ENCODE data around the gene AKAP13.

AKAP13 gene

DNA sequence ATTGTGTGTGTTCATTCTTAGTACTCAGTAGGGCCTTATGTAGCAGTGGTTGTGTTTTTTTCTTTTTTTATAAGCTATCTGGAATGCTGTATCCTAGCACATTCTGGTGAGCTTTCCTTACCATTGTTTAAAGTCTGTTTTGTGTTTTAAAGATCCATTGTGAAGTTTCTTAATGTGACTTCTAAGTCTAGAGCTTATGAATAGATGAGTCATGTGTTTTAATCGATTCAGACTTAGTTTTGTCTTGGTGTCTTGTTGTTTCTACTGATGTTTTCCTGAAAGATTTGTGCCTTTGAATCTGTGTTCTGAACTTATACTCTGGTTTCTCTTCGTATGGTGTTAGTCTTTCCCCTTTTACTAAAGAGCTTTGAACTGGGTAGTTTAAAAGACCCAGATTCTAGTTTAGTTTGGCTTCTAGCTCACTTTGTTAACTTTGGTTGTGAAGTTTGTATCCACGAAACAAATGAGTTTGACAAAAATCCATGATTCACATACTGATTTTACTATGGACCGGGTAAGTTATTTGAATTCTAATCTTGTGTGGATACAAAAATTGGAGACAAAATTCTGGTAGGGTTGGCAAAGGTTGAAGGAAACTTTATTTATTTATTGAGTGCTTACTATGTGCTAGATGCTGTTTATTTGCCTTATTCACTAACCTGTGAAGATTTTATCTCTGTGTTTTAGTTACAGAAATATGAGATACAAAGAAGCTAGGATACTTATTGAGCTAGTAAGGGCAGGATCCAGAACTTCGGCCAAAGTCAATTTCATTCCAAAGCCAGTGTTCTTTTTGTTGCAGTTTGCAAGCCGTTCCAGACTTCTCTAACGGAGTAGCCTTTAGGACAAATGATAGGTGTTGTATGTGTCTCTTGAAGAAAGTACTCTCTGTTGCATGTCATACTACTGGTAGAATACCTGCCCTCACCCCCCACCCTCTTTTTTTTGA, 24.8 kb downstream of the AKAP13 start:
- Histone ChIP-seq H3K36me3 (replicated peaks in 1 of 2; ENCODE audit: control insufficient read depth in 2 of 2, insufficient read depth in 2 of 2, low read length in 2 of 2) (no peaks in the 10 kb centered on the region), H2AK5ac (ENCODE audit: low read depth, low read length) (no peak overlapping the region), H2BK5ac (ENCODE audit: low read length) (no peak overlapping the region), H3K27ac (replicated peaks; ENCODE audit: low read length) (no peak overlapping the region), H2BK15ac (ENCODE audit: low read length) (no peak overlapping the region), H3K79me1 (ENCODE audit: low read depth, low read length) (peaks cover 3% of the 10 kb centered on the region), H2BK12ac (ENCODE audit: low read length) (no peak overlapping the region), H2BK120ac (ENCODE audit: low read depth, low read length) (no peak overlapping the region), H3K4ac (ENCODE audit: low read length) (no peak overlapping the region), H3K9me3 (replicated peaks in 1 of 2; ENCODE audit: control insufficient read depth in 2 of 2, insufficient read depth in 1 of 2, low read depth in 1 of 2, low read length in 2 of 2) (peaks cover 0 to 7% of the 10 kb centered on the region in 2 donors), H2AFZ (ENCODE audit: low read length) (no peak overlapping the region), H3K4me3 (ENCODE audit: low read length in 2 of 2) (no peak overlapping the region), H3K9ac (ENCODE audit: low read depth, low read length, poor library complexity) (no peak overlapping the region), H4K91ac (ENCODE audit: low read depth, low read length, poor library complexity) (no peak overlapping the region), H3K18ac (ENCODE audit: low read length) (no peak overlapping the region), H3K4me2 (ENCODE audit: insufficient read depth, low read length, poor library complexity, severe bottlenecking) (no peak overlapping the region), H3K27me3 (ENCODE audit: control insufficient read depth in 3 of 3, insufficient read depth in 3 of 3, low read depth in 1 of 3, low read length in 3 of 3) (no peaks in the 10 kb centered on the region), H3K23ac (ENCODE audit: low read depth, low read length, poor library complexity) (no peak overlapping the region), H4K8ac (ENCODE audit: low read depth, low read length) (no peak overlapping the region), H3K4me1 (ENCODE audit: control insufficient read depth in 2 of 2, insufficient read depth in 1 of 2, low read depth in 1 of 2, low read length in 2 of 2) (peaks cover 10 to 20% of the 10 kb centered on the region in 2 donors), H3K14ac (ENCODE audit: low read length) (no peak overlapping the region)
- DNase-seq (ENCODE audit: low spot score) = peak; percentile 27
- WGBS, 2 donors (ENCODE audit: extremely low coverage in 2 of 2, insufficient read length in 2 of 2, insufficient replicate concordance in 1 of 2) = no CpG with 5 or more reads among the region's 7 CpGs

- H4K91ac ChIP-seq (ENCODE audit: low read depth, low read length, poor library complexity) = no peak overlapping the region
- H4K8ac ChIP-seq (ENCODE audit: low read depth, low read length) = no peak overlapping the region
- peaks cover 10 to 19% of the 10 kb centered on the region in 2 donors for H3K4me1 ChIP-seq (ENCODE audit: control insufficient read depth in 2 of 2, insufficient read depth in 1 of 2, low read depth in 1 of 2, low read length in 2 of 2)
- no peak for DNase-seq (ENCODE audit: low spot score)
- H3K27ac ChIP-seq (replicated peaks; ENCODE audit: low read length) = no peak overlapping the region
- no peak overlapping the region for H3K4me3 ChIP-seq (ENCODE audit: low read length in 2 of 2)
- H2BK15ac ChIP-seq (ENCODE audit: low read length) = no peak overlapping the region
- no peak overlapping the region for H3K9ac ChIP-seq (ENCODE audit: low read depth, low read length, poor library complexity)
- H3K9me3 ChIP-seq (replicated peaks in 1 of 2; ENCODE audit: control insufficient read depth in 2 of 2, insufficient read depth in 1 of 2, low read depth in 1 of 2, low read length in 2 of 2) = peaks cover 0 to 7% of the 10 kb centered on the region in 2 donors
- no peak overlapping the region for H2AK5ac ChIP-seq (ENCODE audit: low read depth, low read length)
- WGBS, 2 donors (ENCODE audit: extremely low coverage in 2 of 2, insufficient read length in 2 of 2, insufficient replicate concordance in 1 of 2) = no CpG with 5 or more reads among the region's 4 CpGs
- no peaks in the 10 kb centered on the region for H3K27me3 ChIP-seq (ENCODE audit: control insufficient read depth in 3 of 3, insufficient read depth in 3 of 3, low read depth in 1 of 3, low read length in 3 of 3)
- H3K4ac ChIP-seq (ENCODE audit: low read length) = no peak overlapping the region
- H2BK12ac ChIP-seq (ENCODE audit: low read length) = no peak overlapping the region
- no peak overlapping the region for H3K4me2 ChIP-seq (ENCODE audit: insufficient read depth, low read length, poor library complexity, severe bottlenecking)
- no peak overlapping the region for H2BK120ac ChIP-seq (ENCODE audit: low read depth, low read length)
- no peak overlapping the region for H3K14ac ChIP-seq (ENCODE audit: low read length)
- H3K79me1 ChIP-seq (ENCODE audit: low read depth, low read length) = peaks cover 3% of the 10 kb centered on the region
- H3K36me3 ChIP-seq (replicated peaks in 1 of 2; ENCODE audit: control insufficient read depth in 2 of 2, insufficient read depth in 2 of 2, low read length in 2 of 2) = no peaks in the 10 kb centered on the region
- no peak overlapping the region for H3K18ac ChIP-seq (ENCODE audit: low read length)
- no peak overlapping the region for H3K23ac ChIP-seq (ENCODE audit: low read depth, low read length, poor library complexity)
- H2BK5ac ChIP-seq (ENCODE audit: low read length) = no peak overlapping the region
- no peak overlapping the region for H2AFZ ChIP-seq (ENCODE audit: low read length)
These were observed 26.5 kb downstream of the AKAP13 start for GRCh38 chr15:85406916-85407315.

DNA sequence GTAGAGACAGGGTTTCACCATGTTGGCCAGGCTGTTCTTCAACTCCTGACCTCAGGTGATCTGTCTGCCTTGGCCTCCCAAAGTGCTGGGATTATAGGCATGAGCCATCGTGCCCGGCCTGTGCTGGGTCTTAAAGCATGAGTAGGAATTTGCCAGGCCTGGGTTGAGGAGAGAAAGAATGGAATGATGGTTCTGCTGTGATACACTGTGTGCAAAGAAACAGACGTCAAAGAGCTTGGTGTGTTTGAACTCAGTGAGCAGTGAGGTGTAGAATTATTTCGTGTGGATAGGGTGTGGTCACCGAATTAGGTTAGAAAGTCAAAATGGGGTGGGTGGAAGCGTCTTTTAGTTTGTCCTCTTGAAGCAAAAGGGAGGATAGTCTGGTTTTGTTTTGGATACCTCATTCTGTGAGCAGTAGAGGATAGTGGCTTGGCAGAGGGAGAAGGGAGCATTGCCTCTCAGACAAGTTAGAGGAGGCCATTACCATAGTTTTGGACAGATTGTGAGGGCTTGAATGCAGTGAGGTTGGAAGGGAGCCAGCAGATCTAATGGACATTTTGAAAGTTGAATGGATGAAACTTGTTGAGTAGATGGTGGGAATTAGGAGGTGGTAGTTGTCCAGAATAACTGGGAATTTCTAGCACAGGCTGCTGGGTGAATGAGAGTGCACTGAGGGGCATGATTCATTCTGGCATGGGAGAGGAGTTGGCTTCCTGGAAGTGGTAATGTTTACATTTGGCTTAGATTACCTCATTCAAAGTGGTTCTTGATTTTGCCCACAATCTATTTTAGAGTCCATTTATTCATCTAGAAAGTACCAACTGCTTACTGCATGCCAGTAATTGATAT, 27.2 kb downstream of the AKAP13 start:
- peaks cover 10 to 17% of the 10 kb centered on the region in 2 donors for H3K4me1 ChIP-seq (ENCODE audit: control insufficient read depth in 2 of 2, insufficient read depth in 1 of 2, low read depth in 1 of 2, low read length in 2 of 2)
- DNase-seq (ENCODE audit: low spot score) = no peak
- no peak overlapping the region for H3K27ac ChIP-seq (replicated peaks; ENCODE audit: low read length)

More for the DNA sequence above, 27.2 kb downstream of the AKAP13 start:
- Histone ChIP-seq H3K36me3 (replicated peaks in 1 of 2; ENCODE audit: control insufficient read depth in 2 of 2, insufficient read depth in 2 of 2, low read length in 2 of 2) (no peaks in the 10 kb centered on the region), H4K8ac (ENCODE audit: low read depth, low read length) (no peak overlapping the region), H2BK15ac (ENCODE audit: low read length) (no peak overlapping the region), H2AFZ (ENCODE audit: low read length) (no peak overlapping the region), H3K18ac (ENCODE audit: low read length) (no peak overlapping the region), H3K27me3 (ENCODE audit: control insufficient read depth in 3 of 3, insufficient read depth in 3 of 3, low read depth in 1 of 3, low read length in 3 of 3) (no peaks in the 10 kb centered on the region), H2BK12ac (ENCODE audit: low read length) (no peak overlapping the region), H3K79me1 (ENCODE audit: low read depth, low read length) (peaks cover 3% of the 10 kb centered on the region), H2AK5ac (ENCODE audit: low read depth, low read length) (no peak overlapping the region), H3K23ac (ENCODE audit: low read depth, low read length, poor library complexity) (no peak overlapping the region), H3K14ac (ENCODE audit: low read length) (no peak overlapping the region), H2BK120ac (ENCODE audit: low read depth, low read length) (no peak overlapping the region), H3K4me3 (ENCODE audit: low read length in 2 of 2) (no peak overlapping the region), H3K4me2 (ENCODE audit: insufficient read depth, low read length, poor library complexity, severe bottlenecking) (no peak overlapping the region), H3K9ac (ENCODE audit: low read depth, low read length, poor library complexity) (no peak overlapping the region), H4K91ac (ENCODE audit: low read depth, low read length, poor library complexity) (no peak overlapping the region), H2BK5ac (ENCODE audit: low read length) (no peak overlapping the region), H3K9me3 (replicated peaks in 1 of 2; ENCODE audit: control insufficient read depth in 2 of 2, insufficient read depth in 1 of 2, low read depth in 1 of 2, low read length in 2 of 2) (peaks cover 0 to 7% of the 10 kb centered on the region in 2 donors), H3K4ac (ENCODE audit: low read length) (no peak overlapping the region)
- WGBS, 2 donors (ENCODE audit: extremely low coverage in 2 of 2, insufficient read length in 2 of 2, insufficient replicate concordance in 1 of 2) = no CpG with 5 or more reads among the region's 6 CpGs

Data from neuronal stem cell (in vitro differentiated cells).